Prostate gland (tissue), 2 donors: ENCODE data around the gene TMEM52B.

ENCODE experiments used
- POLR2A ChIP-seq: fragments of 450-650 bp; IDR thresholded peaks from one replicate; pipeline ENCODE4 v1.6.1; 2016; ENCODE audit warnings: antibody characterized with exemption, mild to moderate bottlenecking
- TF ChIP-seq, protein P1 (sequence below), 4 experiments: fragments of 200-600 bp in 2 of 4; fragments of 450-650 bp in 2 of 4; sonication (generic) in 2 of 4; IDR thresholded peaks; 1 replicate in 3 of 4; 2 replicates in 1 of 4; pipeline ENCODE4 v1.5.1; 2016 to 2019; ENCODE audit warnings: antibody characterized with exemption in 4 of 4, mild to moderate bottlenecking in 2 of 4, moderate library complexity in 2 of 4

DNA sequence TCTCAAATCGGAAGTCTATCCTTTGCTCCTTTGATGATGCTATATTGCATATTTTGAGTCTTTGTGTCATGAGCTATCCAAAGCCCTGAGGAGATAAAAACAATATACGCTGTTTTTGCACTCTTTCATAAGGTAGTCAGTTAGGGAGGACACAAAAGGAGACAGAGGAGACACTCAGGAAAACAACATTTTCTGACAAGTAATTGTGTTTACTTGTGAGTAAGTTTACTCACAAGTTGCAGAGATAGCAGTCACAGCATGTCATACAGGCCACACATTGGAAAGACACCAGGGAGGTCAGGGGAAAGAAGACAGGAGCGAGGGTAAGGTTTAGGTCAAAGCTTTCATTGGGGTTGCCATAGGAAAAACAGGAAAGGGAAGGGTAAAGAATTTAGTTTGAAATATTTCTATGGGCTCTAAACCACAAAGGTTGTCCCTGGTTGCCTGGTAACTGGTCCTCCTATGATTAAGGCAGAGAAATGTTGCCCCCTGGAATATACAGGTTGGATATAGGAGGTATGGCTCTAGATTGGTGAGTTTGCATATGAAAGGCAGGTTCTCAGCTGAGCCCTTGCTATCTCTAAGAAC lies 26.5 kb downstream of the TMEM52B start:
- TF ChIP-seq POLR2A = no peak
- TF ChIP-seq, protein P1, sequence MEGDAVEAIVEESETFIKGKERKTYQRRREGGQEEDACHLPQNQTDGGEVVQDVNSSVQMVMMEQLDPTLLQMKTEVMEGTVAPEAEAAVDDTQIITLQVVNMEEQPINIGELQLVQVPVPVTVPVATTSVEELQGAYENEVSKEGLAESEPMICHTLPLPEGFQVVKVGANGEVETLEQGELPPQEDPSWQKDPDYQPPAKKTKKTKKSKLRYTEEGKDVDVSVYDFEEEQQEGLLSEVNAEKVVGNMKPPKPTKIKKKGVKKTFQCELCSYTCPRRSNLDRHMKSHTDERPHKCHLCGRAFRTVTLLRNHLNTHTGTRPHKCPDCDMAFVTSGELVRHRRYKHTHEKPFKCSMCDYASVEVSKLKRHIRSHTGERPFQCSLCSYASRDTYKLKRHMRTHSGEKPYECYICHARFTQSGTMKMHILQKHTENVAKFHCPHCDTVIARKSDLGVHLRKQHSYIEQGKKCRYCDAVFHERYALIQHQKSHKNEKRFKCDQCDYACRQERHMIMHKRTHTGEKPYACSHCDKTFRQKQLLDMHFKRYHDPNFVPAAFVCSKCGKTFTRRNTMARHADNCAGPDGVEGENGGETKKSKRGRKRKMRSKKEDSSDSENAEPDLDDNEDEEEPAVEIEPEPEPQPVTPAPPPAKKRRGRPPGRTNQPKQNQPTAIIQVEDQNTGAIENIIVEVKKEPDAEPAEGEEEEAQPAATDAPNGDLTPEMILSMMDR (IDR thresholded peaks at IDR 0.05) = no peak
